BJ (cell line): Measurements from ENCODE around the gene SIGLEC8. TPM values are rescaled to one million over a fixed set of nuclear protein-coding genes. Genes with fewer than 3 reads are reported as not detected.

Experiments used
- CTCF ChIA-PET: fragments of 350-600 bp; formaldehyde crosslinking; extraction: SDS; loops from one replicate; lab custom pipeline; 2021; ENCODE audit warnings: antibody characterized with exemption, inconsistent platforms; lab: Yijun Ruan, JAX
- POLR2A ChIA-PET: fragments of 300-600 bp; sonication (Branson Sonifier 250); formaldehyde crosslinking; extraction: SDS; loops from one replicate; lab custom pipeline; 2021; ENCODE audit warnings: antibody characterized with exemption; lab: Charles Lee
- DNase-seq: peaks from one replicate; pipeline ENCODE4 v3.0.0-alpha.2; 2011; ENCODE audit warnings: low read depth
- H3K27me3 ChIP-seq: 2 replicates; pipeline ENCODE4 v1.6.0; 2011; ENCODE audit warnings: low read length; ENCODE audit not compliant: control insufficient read depth, insufficient read depth
- H3K36me3 ChIP-seq: 2 replicates; pipeline ENCODE4 v1.5.1; 2011; ENCODE audit warnings: low read length; ENCODE audit not compliant: control insufficient read depth, insufficient read depth
- H3K4me3 ChIP-seq: 2 replicates; pipeline ENCODE4 v1.5.1; 2011; ENCODE audit warnings: low read depth, mild to moderate bottlenecking, control low read depth, low read length
- polyA plus RNA-seq: library from polyadenylated mRNA; depleted of rRNA; stranded (reverse); fragments of >200 nt; gene quantifications from 2 replicates; pipeline ENCODE4 v1.2.3, GENCODE V29; 2011
- TF ChIP-seq, protein P1 (sequence below): IDR thresholded peaks from 2 replicates; pipeline ENCODE4 v1.5.1; 2011; ENCODE audit warnings: low read depth, mild to moderate bottlenecking, control low read depth, inconsistent platforms, low read length, moderate library complexity; ENCODE audit not compliant: insufficient read depth

SIGLEC8 gene
- polyA plus RNA-seq, 1 experiment, result not detected

- ChIA-PET CTCF (interaction anchor here (0.7 to 2.3 kb wide), 3 partner anchors 9 to 13 kb away, joined by 3 to 9 read pairs (median 3); no protein-coding TSS in a partner anchor), POLR2A (no interaction called here)
- TF ChIP-seq, protein P1, sequence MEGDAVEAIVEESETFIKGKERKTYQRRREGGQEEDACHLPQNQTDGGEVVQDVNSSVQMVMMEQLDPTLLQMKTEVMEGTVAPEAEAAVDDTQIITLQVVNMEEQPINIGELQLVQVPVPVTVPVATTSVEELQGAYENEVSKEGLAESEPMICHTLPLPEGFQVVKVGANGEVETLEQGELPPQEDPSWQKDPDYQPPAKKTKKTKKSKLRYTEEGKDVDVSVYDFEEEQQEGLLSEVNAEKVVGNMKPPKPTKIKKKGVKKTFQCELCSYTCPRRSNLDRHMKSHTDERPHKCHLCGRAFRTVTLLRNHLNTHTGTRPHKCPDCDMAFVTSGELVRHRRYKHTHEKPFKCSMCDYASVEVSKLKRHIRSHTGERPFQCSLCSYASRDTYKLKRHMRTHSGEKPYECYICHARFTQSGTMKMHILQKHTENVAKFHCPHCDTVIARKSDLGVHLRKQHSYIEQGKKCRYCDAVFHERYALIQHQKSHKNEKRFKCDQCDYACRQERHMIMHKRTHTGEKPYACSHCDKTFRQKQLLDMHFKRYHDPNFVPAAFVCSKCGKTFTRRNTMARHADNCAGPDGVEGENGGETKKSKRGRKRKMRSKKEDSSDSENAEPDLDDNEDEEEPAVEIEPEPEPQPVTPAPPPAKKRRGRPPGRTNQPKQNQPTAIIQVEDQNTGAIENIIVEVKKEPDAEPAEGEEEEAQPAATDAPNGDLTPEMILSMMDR, result no peak
- H3K36me3 ChIP-seq, result no peaks in the 10 kb centered on the region
- DNase-seq, result no peak
- H3K4me3 ChIP-seq, result no peak overlapping the region
- H3K27me3 ChIP-seq, result no peaks in the 10 kb centered on the region; the same call in 1 of the 2 replicates
Observed at GRCh38 chr19:51462681-51463080, 4.4 kb upstream of the SIGLEC8 start.

GRCh38 chr19:51462276-51462675 is 4.0 kb upstream of the SIGLEC8 start:
- H3K27me3 ChIP-seq, result no peaks in the 10 kb centered on the region; the same call in 1 of the 2 replicates
- no peaks in the 10 kb centered on the region for H3K36me3 ChIP-seq
- ChIA-PET CTCF (interaction anchor here (0.6 to 2.3 kb wide), 3 partner anchors 11 to 62 kb away, joined by 3 to 9 read pairs (median 4); no protein-coding TSS in a partner anchor), POLR2A (no interaction called here)
- TF ChIP-seq, protein P1, result no peak
- DNase-seq, result no peak
- H3K4me3 ChIP-seq, result no peak overlapping the region

- no peaks in the 10 kb centered on the region; the same call in 1 of the 2 replicates for H3K27me3 ChIP-seq
- H3K4me3 ChIP-seq, result no peak overlapping the region
- POLR2A ChIA-PET, result no interaction called here
- no peaks in the 10 kb centered on the region for H3K36me3 ChIP-seq
- CTCF ChIA-PET, result interaction anchor here (0.6 to 2.3 kb wide), 4 partner anchors 10 to 316 kb away, joined by 3 to 9 read pairs (median 6); no protein-coding TSS in a partner anchor
- TF ChIP-seq, protein P1, result no peak
- DNase-seq, result no peak
Observed at GRCh38 chr19:51461723-51462161, 3.5 kb upstream of the SIGLEC8 start.

DNA sequence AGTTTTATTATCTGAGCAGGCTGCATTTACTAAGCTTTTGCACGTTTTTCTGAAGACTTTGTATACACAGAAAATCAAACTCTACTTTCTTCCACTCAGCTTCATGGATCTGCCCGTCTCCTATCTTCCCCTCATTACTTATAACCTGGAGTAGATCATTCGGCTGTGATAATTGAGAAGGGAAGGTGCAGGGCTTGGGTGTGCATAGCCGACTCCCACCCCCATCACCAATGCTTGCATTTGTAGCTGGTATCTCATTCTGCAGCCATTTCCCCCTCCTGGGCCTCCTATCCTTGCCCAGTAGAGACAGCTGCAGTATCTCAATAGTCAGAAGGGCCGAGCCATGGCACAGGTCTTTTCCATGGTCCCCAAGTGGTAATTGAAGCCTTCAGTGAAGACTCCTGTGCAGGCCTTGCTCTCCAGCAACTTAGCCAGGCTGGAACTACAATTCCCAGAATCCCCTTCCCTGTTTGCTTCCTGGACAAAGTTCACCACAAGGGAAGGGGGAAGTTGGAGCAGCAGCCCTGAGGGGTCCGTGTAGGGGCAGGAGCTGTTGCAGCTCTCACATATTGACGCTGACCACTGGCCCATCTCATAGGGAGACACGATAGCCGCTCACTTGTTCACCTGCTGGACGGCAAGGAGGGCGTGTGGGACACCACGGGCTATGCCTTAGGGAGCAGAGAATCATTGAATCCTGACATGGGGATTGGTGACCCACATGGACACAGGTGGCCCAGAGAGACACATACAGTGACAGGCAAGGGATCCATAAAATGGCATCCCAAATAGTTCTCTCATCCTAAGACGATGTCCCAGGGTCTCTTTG is 2.1 kb upstream of the SIGLEC8 start:
- Histone ChIP-seq H3K36me3 (no peaks in the 10 kb centered on the region), H3K4me3 (peak overlapping the region; percentile 0; the same call in 1 of the 2 replicates), H3K27me3 (no peaks in the 10 kb centered on the region; the same call in 1 of the 2 replicates)
- TF ChIP-seq, protein P1, result no peak
- no peak for DNase-seq
- CTCF ChIA-PET, result no interaction called here
- POLR2A ChIA-PET, result no interaction called here

DNA sequence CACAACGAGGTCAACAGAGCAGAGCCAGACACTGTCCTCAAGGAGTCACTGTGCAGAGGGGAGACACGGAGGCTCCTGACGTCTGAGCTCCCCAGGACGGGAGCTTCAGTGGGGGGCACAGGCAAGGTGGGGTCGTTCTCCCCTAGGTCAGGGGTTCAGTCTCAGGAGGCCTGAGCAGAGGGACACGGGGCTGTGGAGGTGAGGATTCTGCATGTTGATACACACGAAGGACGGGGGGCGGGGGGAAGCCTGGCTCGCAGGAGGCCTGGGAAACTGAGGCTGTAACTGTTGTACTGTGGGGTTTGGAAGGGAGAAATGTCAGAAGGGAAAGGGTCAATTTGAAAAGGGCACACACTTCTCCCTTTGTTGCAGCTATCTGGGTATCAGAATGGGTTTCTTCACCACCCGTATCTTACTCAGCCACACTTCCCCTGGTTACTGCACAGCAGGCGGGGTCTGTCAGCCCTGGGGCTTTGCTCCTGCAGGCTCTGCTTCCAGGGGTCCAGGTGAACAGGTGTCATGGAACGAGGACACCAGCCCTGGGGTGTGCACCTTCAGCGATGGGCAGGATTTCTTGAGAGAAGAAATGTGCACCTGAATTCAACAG is 748 bp upstream of the SIGLEC8 start:
- CTCF ChIA-PET, result no interaction called here
- no peaks in the 10 kb centered on the region for H3K36me3 ChIP-seq
- POLR2A ChIA-PET, result no interaction called here
- H3K4me3 ChIP-seq, result no peak overlapping the region
- H3K27me3 ChIP-seq, result no peaks in the 10 kb centered on the region; the same call in 1 of the 2 replicates
- TF ChIP-seq, protein P1, result no peak
- DNase-seq, result no peak
